Uterus (tissue), 2 donors: ENCODE data around the gene ZNF19.

Experiments used
- POLR2A ChIP-seq, 2 donors: fragments of 450-650 bp; IDR thresholded peaks; one replicate each; pipeline ENCODE4 v1.6.1; 2016; ENCODE audit warnings: antibody characterized with exemption in 2 of 2, mild to moderate bottlenecking in 1 of 2, moderate library complexity in 1 of 2
- TF ChIP-seq, protein P1 (sequence below), 4 experiments: fragments of 200-600 bp in 2 of 4; fragments of 450-650 bp in 2 of 4; sonication (generic) in 2 of 4; IDR thresholded peaks; one replicate each; pipeline ENCODE4 v1.5.1; 2016 to 2019; ENCODE audit warnings: antibody characterized with exemption in 4 of 4, mild to moderate bottlenecking in 2 of 4, moderate library complexity in 1 of 4

DNA sequence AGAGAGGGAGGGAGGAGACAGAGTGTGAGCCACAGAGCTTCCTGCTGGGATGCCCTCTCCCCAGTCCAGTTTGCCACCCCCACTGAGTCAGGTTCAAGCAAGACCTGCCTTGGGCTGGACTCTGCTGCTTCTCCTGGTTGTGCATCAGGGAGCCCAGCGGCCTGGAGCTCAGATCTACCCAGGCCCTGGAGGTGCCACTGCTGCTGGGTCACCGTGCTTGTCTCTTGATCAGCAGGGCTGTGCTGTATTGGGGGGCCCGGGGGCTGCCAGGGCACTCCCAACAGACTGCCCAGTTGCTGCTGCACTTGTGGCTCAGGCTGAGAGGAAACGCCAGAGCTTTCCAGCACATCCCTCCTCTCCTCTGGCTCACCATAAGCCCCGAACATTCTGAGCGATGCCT, 56.2 kb downstream of the ZNF19 start:
- TF ChIP-seq, protein P1, sequence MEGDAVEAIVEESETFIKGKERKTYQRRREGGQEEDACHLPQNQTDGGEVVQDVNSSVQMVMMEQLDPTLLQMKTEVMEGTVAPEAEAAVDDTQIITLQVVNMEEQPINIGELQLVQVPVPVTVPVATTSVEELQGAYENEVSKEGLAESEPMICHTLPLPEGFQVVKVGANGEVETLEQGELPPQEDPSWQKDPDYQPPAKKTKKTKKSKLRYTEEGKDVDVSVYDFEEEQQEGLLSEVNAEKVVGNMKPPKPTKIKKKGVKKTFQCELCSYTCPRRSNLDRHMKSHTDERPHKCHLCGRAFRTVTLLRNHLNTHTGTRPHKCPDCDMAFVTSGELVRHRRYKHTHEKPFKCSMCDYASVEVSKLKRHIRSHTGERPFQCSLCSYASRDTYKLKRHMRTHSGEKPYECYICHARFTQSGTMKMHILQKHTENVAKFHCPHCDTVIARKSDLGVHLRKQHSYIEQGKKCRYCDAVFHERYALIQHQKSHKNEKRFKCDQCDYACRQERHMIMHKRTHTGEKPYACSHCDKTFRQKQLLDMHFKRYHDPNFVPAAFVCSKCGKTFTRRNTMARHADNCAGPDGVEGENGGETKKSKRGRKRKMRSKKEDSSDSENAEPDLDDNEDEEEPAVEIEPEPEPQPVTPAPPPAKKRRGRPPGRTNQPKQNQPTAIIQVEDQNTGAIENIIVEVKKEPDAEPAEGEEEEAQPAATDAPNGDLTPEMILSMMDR (IDR thresholded peaks at IDR 0.05): no peak
- no peak for TF ChIP-seq POLR2A (IDR thresholded peaks at IDR 0.05)
